H1 (cell line): Measurements from ENCODE around the gene RPS29. TPM values are rescaled to one million over a fixed set of nuclear protein-coding genes. Genes with fewer than 3 reads are reported as not detected.

ENCODE experiments used
- BCL11A ChIP-seq, 2 experiments: IDR thresholded peaks; one replicate each; pipeline ENCODE4 v1.6.1; 2011; ENCODE audit warnings: low read depth in 2 of 2, low read length in 2 of 2, mild to moderate bottlenecking in 2 of 2
- E2F6 ChIP-seq: IDR thresholded peaks from 2 replicates; pipeline ENCODE4 v1.6.1; 2012; ENCODE audit warnings: inconsistent platforms
- RAD21 ChIP-seq, 2 experiments: IDR thresholded peaks in 1 of 2; conservative IDR thresholded peaks in 1 of 2; 2 replicates each; pipeline ENCODE4 v1.6.1; 2011; ENCODE audit warnings: low read depth in 2 of 2, low read length in 2 of 2, improper control_type of control experiment in 1 of 2, inconsistent platforms in 1 of 2, mild to moderate bottlenecking in 1 of 2, moderate library complexity in 1 of 2
- TCF12 ChIP-seq: IDR thresholded peaks from 2 replicates; pipeline ENCODE4 v1.6.1; 2011; ENCODE audit warnings: low read depth, mild to moderate bottlenecking, low read length
- polyA plus RNA-seq, 7 experiments: library from polyadenylated mRNA; depleted of rRNA in 3 of 7; stranded (reverse) in 5 of 7; unstranded in 2 of 7; fragments of >200 nt in 5 of 7; fragments of 200-250 nt in 2 of 7; gene quantifications; 1 replicate in 5 of 7; 2 replicates in 1 of 7; 4 replicates in 1 of 7; pipeline versions ENCODE4 v1.2.1 to v1.2.3, GENCODE V29; 2011 to 2013; ENCODE audit warnings: missing spikeins in 2 of 7, mixed read lengths in 2 of 7
- total RNA-seq: library from RNA; stranded (reverse); fragmentation: NEBNext Ultra II Directional; extraction: Animal tissue kit (Norgen Biotek cat#: 25700); gene quantifications from 2 replicates; pipeline ENCODE4 v1.2.1, GENCODE V29; 2021

The RPS29 gene
- total and polyA plus RNA-seq, 2 of the 8 experiments (the other 6 are each of a cell fraction or from before 2014, with no cell fraction given): 2,193 to 23,165 TPM

- TF ChIP-seq TCF12: no peak
- TF ChIP-seq E2F6: no peak
- TF ChIP-seq RAD21 (IDR thresholded peaks at IDR 0.05 in 1 of 2, conservative IDR thresholded peaks at IDR 0.05 in 1 of 2; ENCODE audit: low read depth in 2 of 2, low read length in 2 of 2): no peak
- TF ChIP-seq BCL11A (IDR thresholded peaks at IDR 0.05; ENCODE audit: low read depth in 2 of 2, low read length in 2 of 2): no peak
- TF ChIP-seq, all 59 proteins: peak for 0
These were observed 3.2 kb upstream of the RPS29 start (continued) for GRCh38 chr14:49589387-49589786.
